HG03460 (cell line): ENCODE results near the gene SLC2A6.

Source experiments
- ATAC-seq: cut with Tn5 transposase; IDR thresholded peaks from one replicate; pipeline ENCODE4 v1.9.1; 2021; ENCODE audit not compliant: unreplicated experiment

The SLC2A6 gene

GRCh38 chr9:133516256-133516960 lies 37.5 kb upstream of the SLC2A6 start:
- no peak for ATAC-seq

- ATAC-seq = no peak
Measured at GRCh38 chr9:133515615-133516255, 36.8 kb upstream of the SLC2A6 start.

GRCh38 chr9:133515240-133515610 lies 36.3 kb upstream of the SLC2A6 start:
- no peak for ATAC-seq

GRCh38 chr9:133514460-133515239 lies 35.8 kb upstream of the SLC2A6 start:
- no peak for ATAC-seq

- no peak for ATAC-seq
Measured at GRCh38 chr9:133513214-133514100, 34.6 kb upstream of the SLC2A6 start.

GRCh38 chr9:133512253-133513213 lies 33.6 kb upstream of the SLC2A6 start:
- ATAC-seq = no peak

- ATAC-seq = no peak
Measured at GRCh38 chr9:133511607-133512006, 32.7 kb upstream of the SLC2A6 start.

GRCh38 chr9:133510926-133511505 lies 32.1 kb upstream of the SLC2A6 start:
- no peak for ATAC-seq

- no peak for ATAC-seq
Measured at GRCh38 chr9:133509179-133510083, 30.5 kb upstream of the SLC2A6 start.

- ATAC-seq = no peak
Measured at GRCh38 chr9:133508046-133508445, 29.1 kb upstream of the SLC2A6 start.

- no peak for ATAC-seq
Measured at GRCh38 chr9:133507246-133507965, 28.5 kb upstream of the SLC2A6 start.

GRCh38 chr9:133506653-133507038 lies 27.7 kb upstream of the SLC2A6 start:
- no peak for ATAC-seq

GRCh38 chr9:133505901-133506652 lies 27.2 kb upstream of the SLC2A6 start:
- ATAC-seq = no peak

GRCh38 chr9:133505186-133505830 lies 26.4 kb upstream of the SLC2A6 start:
- ATAC-seq = no peak

GRCh38 chr9:133502112-133502511 lies 23.2 kb upstream of the SLC2A6 start:
- ATAC-seq = no peak

GRCh38 chr9:133499892-133500270 lies 21.0 kb upstream of the SLC2A6 start:
- ATAC-seq = no peak
